HG03571 (cell line): ENCODE results near the gene ISOC1.
A peak's percentile ranks its signal among the peaks of the same experiment; 100 is the strongest.

Source experiments
- ATAC-seq: cut with Tn5 transposase; IDR thresholded peaks from one replicate; pipeline ENCODE4 v1.9.1; 2021; ENCODE audit not compliant: unreplicated experiment

The ISOC1 gene

GRCh38 chr5:129094087-129094923, at the start of gene ISOC1:
ISOC1 (plus strand) TSS chr5:129094749; CDS start chr5:129094767, 18 bp downstream.
- ATAC-seq = peak; percentile 90

DNA sequence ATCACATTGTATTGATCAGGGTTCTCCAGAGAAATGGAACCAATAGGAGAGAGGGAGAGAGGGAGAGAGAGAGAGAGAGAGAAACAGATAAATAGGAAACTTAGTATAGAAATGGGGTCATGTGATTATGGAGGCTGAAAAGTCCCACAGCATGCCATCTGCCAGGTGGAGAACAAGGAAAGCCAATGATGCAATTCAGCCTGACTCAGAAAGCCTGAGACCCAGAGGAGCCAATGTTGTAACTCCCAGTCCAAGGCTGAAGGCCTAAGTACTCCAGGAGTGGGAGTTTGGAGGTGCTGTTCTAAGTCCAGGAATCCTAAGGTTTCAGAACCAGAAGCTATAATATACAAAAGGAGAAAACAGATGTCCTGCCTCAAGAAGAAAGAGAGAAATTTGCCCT, 48.4 kb upstream of the ISOC1 start:
- no peak for ATAC-seq

GRCh38 chr5:129048509-129048908, 46.0 kb upstream of the ISOC1 start:
- ATAC-seq = no peak

- no peak for ATAC-seq
These were observed 45.3 kb upstream of the ISOC1 start for GRCh38 chr5:129049126-129049799.

- ATAC-seq = no peak
These were observed 43.3 kb upstream of the ISOC1 start for GRCh38 chr5:129051283-129051682.

DNA sequence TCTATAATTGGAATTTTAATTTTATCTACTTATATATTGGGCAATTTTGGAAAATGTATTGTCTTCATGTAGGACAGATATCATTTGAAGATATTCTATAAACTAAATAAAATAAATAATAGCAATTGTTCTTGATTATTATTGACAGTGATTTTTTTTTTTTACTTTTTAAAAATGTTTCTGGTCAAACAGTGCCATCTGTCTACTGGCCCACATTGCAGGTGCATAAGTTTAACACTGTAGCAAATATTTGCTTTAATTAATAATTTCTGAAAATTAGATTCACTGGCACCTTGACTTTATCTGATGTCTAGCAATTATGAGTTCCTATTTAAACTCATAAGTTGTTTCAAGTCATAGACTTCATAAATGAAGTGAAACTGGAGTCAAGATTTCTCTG, 41.1 kb upstream of the ISOC1 start:
- ATAC-seq = no peak

DNA sequence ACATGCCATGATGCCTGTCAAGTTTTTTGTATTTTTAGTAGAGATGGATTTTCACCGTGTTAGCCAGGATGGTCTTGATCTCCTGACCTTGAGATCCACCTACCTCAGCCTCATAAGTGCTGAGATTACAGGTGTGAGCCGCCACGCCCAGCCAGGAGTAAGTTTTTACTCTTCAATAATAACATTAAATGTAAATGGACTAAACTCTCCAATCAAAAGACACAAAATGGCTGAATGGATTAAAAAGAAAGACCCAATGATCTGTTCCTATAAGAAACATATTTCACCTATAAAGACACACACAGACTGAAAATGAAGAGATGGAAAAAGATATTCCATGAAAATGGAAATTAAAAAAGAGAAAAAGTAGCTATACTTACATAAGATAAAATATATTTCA, 37.2 kb upstream of the ISOC1 start:
- no peak for ATAC-seq

- no peak for ATAC-seq
These were observed 32.7 kb upstream of the ISOC1 start for GRCh38 chr5:129061849-129062248.

DNA sequence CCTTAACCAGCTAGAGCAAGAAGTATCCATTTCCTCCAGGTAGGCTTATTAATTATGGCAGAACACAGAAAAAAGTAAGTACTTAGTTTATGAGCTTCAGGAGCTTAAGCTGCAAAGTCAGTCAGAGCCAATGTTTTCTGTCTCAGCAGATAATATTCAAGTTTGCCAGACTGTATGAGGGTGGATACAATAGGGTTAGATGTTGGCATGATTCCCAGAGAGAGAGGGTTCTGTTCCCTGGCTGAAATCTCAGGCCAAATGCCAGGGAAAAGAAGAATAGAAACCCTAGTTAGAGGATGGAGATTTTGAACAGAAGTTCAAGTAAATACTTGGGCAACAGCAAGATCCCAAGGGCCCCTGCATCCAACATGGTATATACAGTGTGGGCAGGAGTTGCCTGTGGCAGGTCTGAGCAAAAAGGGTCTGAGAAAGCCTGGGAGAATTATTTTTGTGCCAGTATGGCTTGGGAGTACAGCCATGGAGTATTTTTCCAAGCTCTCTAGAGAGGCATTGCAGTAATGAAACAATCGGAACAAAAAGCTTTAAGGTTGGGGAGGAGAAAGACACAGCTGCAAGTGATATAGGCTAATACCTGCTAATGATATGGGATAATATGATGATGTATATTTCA, 31.0 kb upstream of the ISOC1 start:
- no peak for ATAC-seq

GRCh38 chr5:129065721-129066120, 28.8 kb upstream of the ISOC1 start:
- ATAC-seq = no peak

DNA sequence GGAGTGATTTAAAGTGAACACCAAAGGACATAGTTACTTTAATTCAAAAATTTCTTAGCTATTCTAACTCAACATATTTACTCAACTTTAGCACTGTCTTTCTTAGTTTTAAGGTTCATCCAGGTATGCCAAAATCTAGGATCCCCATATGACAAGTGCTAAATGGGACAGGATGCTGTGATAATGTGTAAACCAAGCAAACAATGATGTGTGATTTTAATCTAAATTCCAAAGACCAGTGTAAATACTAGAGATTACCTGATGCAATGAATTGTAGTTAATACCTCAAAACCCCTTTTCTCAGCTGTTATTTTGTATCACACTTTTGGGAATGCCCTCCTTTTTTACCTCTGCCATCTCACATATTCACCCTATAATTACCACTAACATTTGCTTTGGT, 26.8 kb upstream of the ISOC1 start:
- no peak for ATAC-seq

DNA sequence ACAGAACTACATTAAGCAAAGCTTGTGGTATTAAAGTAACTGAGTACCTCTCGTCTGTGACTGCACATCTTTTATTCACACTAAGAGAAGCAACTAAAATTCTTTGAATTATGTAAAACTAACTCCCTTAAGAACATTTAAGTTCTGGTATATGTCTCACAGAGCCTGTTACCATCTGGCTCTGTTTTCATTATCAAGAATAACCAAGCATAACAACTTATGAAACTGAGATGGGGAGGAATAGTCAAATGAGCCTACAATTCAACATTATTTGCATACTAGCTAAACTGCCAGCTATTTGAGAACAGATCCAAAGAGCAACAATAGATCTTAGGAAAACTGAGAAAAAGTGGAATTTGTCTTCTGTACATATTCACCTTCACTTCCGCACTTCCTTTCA, 25.3 kb upstream of the ISOC1 start:
- ATAC-seq = no peak

- ATAC-seq = no peak
These were observed 21.4 kb upstream of the ISOC1 start for GRCh38 chr5:129073111-129073510.

DNA sequence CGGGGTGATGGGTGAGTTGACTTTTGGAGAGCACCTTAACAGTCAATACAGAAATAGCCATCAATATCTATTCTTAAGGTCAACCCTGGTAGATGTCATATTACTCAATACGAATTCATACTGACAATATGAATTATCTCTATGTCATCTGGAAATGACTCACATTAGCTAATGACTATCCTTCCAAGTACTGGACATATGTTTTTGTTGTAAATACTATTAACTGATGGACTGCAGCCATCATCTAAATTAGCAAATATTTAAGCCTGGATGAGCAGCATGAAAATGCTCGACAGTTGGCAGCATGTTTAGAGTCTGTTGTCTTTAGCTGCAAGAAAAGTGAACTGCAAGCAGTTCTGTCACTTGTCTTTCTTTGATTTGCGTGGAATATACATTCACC, 19.6 kb upstream of the ISOC1 start:
- no peak for ATAC-seq

DNA sequence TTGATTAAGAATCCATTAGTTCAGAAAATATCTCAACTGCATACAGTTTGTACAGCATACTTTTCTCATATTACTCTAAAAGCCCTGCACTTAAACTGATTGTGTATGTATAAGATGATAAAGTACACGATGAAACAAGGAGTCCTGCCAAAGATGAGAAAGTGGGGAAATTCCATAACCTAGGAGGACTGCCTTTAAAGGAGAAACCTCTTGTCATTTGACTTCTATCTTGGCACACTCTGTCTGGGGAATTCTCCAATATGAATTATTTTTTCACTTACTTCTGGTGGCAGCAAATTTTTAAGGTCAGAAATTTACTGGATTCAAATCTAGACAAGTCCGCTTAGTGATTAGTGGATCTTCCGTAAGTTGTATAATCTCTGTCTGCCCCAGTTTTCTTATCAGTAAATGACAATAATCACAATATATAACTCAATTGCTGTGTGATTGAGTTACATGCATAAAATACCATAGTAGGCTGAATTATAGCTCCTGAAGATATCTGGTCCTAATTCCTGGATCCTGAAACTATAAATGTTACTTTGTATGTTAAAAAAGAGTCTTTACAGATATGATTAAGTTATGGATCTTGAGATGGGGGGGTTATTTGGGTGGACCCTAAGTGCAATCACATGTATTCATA, 17.0 kb upstream of the ISOC1 start:
- no peak for ATAC-seq

DNA sequence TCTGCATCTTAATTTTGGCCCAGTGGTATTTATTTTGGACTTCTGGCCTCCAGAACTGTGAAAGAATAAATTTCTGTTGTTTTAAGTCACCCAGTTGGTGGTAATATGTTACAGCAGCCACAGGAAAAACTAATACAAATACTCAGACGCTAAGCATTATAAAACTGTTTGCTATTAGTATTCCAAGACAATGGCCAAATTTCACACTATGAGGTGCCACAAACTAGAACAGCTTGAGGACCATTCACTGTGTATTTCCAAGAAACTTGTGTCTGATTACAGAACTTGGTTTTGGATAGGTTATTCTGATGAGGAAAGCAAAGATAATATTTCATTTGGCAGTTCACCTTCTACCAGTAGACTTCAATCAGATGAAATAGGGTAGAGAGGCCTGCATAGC, 16.3 kb upstream of the ISOC1 start:
- no peak for ATAC-seq

DNA sequence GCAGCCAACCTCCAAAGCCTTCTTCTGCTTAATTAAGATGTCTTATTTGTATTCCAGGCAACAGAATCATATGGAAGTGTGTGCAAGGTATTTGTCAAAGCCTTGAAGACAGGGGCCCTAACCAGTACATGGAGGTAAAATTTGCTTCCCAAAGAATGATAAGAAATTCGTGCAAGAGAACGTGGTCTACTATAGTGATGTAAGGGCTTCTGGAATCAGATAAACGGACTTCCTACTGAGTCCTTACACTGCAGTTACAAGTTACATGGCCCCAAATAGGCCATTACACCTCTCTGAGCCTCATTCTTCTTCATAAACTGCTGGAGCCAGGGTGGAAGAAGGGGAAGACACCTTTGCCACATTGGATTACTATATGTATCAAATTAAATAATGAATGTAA, 15.9 kb upstream of the ISOC1 start:
- ATAC-seq = no peak

- no peak for ATAC-seq
These were observed 15.1 kb upstream of the ISOC1 start for GRCh38 chr5:129079496-129079895.

- ATAC-seq = no peak
These were observed 13.8 kb upstream of the ISOC1 start for GRCh38 chr5:129080766-129081165.

- ATAC-seq = no peak
These were observed 12.1 kb upstream of the ISOC1 start for GRCh38 chr5:129082225-129083136.
